AG04450 (cell line): Measurements from ENCODE around the gene SEMA3G. TPM values are rescaled to one million over a fixed set of nuclear protein-coding genes. Genes with fewer than 3 reads are reported as not detected.

Experiments used
- CTCF ChIA-PET: fragments of 300-600, 350-600 bp; formaldehyde crosslinking; extraction: SDS; loops from one replicate; lab custom pipeline; 2022; ENCODE audit warnings: antibody characterized with exemption, inconsistent platforms; lab: Charles Lee
- POLR2A ChIA-PET: fragments of 350-600 bp; formaldehyde crosslinking; extraction: SDS; loops from one replicate; lab custom pipeline; 2021; ENCODE audit warnings: antibody characterized with exemption, inconsistent platforms; lab: Yijun Ruan, JAX
- DNase-seq: peaks from one replicate; pipeline ENCODE4 v3.0.0-alpha.2; 2011; ENCODE audit warnings: low read depth, low spot score
- H3K27ac ChIP-seq: one replicate; pipeline ENCODE4 v1.5.1; 2012; ENCODE audit warnings: low read depth, low read length, control low read depth
- H3K27me3 ChIP-seq: one replicate; pipeline ENCODE4 v1.6.0; 2012; ENCODE audit warnings: low read length; ENCODE audit not compliant: control insufficient read depth, insufficient read depth
- H3K4me3 ChIP-seq: 2 replicates; pipeline ENCODE4 v1.5.1; 2011; ENCODE audit warnings: mild to moderate bottlenecking, low read depth, low read length, control low read depth
- H3K9me3 ChIP-seq: 2 replicates; pipeline ENCODE4 v1.5.1; 2012; ENCODE audit warnings: low read length; ENCODE audit not compliant: control insufficient read depth, insufficient read depth
- CTCF ChIP-seq: IDR thresholded peaks from 2 replicates; pipeline ENCODE4 v1.5.1; 2011; ENCODE audit warnings: low read depth, low read length, control low read depth, inconsistent platforms
- polyA plus RNA-seq: library from polyadenylated mRNA; depleted of rRNA; stranded (reverse); fragments of >200 nt; gene quantifications from 2 replicates; pipeline ENCODE4 v1.2.3, GENCODE V29; 2011

Gene SEMA3G
- polyA plus RNA-seq, 1 experiment, result not detected

GRCh38 chr3:52422669-52423068 is 22.2 kb downstream of the SEMA3G start:
- ChIA-PET CTCF (interaction anchor here (1.3 to 14.6 kb wide), 3 partner anchors 10 to 24 kb away, joined by 6 to 359 read pairs (median 12); partner anchors contain the start of gene SEMA3G), POLR2A (no interaction called here)
- no peak overlapping the region for H3K27ac ChIP-seq

GRCh38 chr3:52420388-52420787 is 24.5 kb downstream of the SEMA3G start:
- ChIA-PET CTCF (interaction anchor here (2.3 to 2.7 kb wide), 2 partner anchors 8 kb away, joined by 12 read pairs; no protein-coding TSS in a partner anchor), POLR2A (no interaction called here)
- Histone ChIP-seq H3K9me3 (no peaks in the 10 kb centered on the region), H3K4me3 (no peak overlapping the region), H3K27me3 (peaks cover 3% of the 10 kb centered on the region), H3K27ac (no peak overlapping the region)
- no peak for DNase-seq
- TF ChIP-seq CTCF, result no peak

More at GRCh38 chr3:52422669-52423068, 22.2 kb downstream of the SEMA3G start:
- DNase-seq, result no peak
- Histone ChIP-seq H3K9me3 (no peaks in the 10 kb centered on the region), H3K4me3 (no peak overlapping the region), H3K27me3 (peaks cover 3% of the 10 kb centered on the region)
- TF ChIP-seq CTCF, result no peak

- ChIA-PET CTCF (interaction anchor here (0.6 to 2.3 kb wide), 5 partner anchors 13 to 185 kb away, joined by 3 to 13 read pairs (median 7); no protein-coding TSS in a partner anchor), POLR2A (interaction anchor here (0.6 to 0.7 kb wide), 2 partner anchors 30 to 197 kb away, joined by 4 read pairs; no protein-coding TSS in a partner anchor)
- no peak overlapping the region for H3K4me3 ChIP-seq
- no peaks in the 10 kb centered on the region for H3K27me3 ChIP-seq
- H3K27ac ChIP-seq, result no peak overlapping the region
- DNase-seq, result no peak
- no peaks in the 10 kb centered on the region for H3K9me3 ChIP-seq
- no peak for TF ChIP-seq CTCF
These were observed 29.1 kb downstream of the SEMA3G start for GRCh38 chr3:52415800-52416199.

GRCh38 chr3:52408466-52408865 is 36.4 kb downstream of the SEMA3G start:
- no peak for TF ChIP-seq CTCF
- CTCF ChIA-PET, result no interaction called here
- peak overlapping the region; percentile 97; the same call in 1 of the 2 replicates for H3K4me3 ChIP-seq
- POLR2A ChIA-PET, result no interaction called here
- H3K27me3 ChIP-seq, result no peaks in the 10 kb centered on the region
- H3K9me3 ChIP-seq, result no peaks in the 10 kb centered on the region
- DNase-seq, result no peak
- H3K27ac ChIP-seq, result no peak overlapping the region

- Histone ChIP-seq H3K9me3 (no peaks in the 10 kb centered on the region), H3K27me3 (no peaks in the 10 kb centered on the region), H3K27ac (no peak overlapping the region), H3K4me3 (no peak overlapping the region)
- ChIA-PET CTCF (no interaction called here), POLR2A (no interaction called here)
- TF ChIP-seq CTCF, result no peak
- DNase-seq, result no peak
These were observed 37.1 kb downstream of the SEMA3G start for GRCh38 chr3:52407779-52408178.
